Endothelial cell (in vitro differentiated cells): ENCODE data around the gene KMT2C. TPM values are rescaled to one million over a fixed set of nuclear protein-coding genes. Genes with fewer than 3 reads are reported as not detected.

Source experiments
- DNase-seq: peaks from one replicate; pipeline ENCODE4 v3.0.0; 2021; ENCODE audit warnings: low spot score
- H3K27ac Mint-ChIP-seq: one replicate; pipeline ENCODE4 v1.8.0; 2021; ENCODE audit warnings: mixed read lengths, inconsistent platforms; ENCODE audit not compliant: unreplicated experiment
- H3K27me3 Mint-ChIP-seq: one replicate; pipeline ENCODE4 v1.8.0; 2021; ENCODE audit warnings: mild to moderate bottlenecking, moderate library complexity, mixed read lengths, inconsistent platforms; ENCODE audit not compliant: unreplicated experiment
- H3K36me3 Mint-ChIP-seq: one replicate; pipeline ENCODE4 v1.8.0; 2021; ENCODE audit warnings: mild to moderate bottlenecking, low read depth, mixed read lengths, inconsistent platforms; ENCODE audit not compliant: unreplicated experiment
- H3K4me1 Mint-ChIP-seq: one replicate; pipeline ENCODE4 v1.8.0; 2021; ENCODE audit warnings: mild to moderate bottlenecking, mixed read lengths, inconsistent platforms; ENCODE audit not compliant: unreplicated experiment
- H3K4me3 Mint-ChIP-seq: one replicate; pipeline ENCODE4 v1.8.0; 2021; ENCODE audit warnings: mild to moderate bottlenecking, mixed read lengths, inconsistent platforms; ENCODE audit not compliant: unreplicated experiment
- H3K9me3 Mint-ChIP-seq: one replicate; pipeline ENCODE4 v1.8.0; 2021; ENCODE audit warnings: mixed read lengths, inconsistent platforms; ENCODE audit not compliant: unreplicated experiment
- CTCF ChIP-seq: fragments of 200-600 bp; sonication (generic); IDR thresholded peaks from one replicate; pipeline ENCODE4 v1.5.0; 2021; ENCODE audit warnings: antibody characterized with exemption; ENCODE audit not compliant: unreplicated experiment
- total RNA-seq: library from RNA; stranded (reverse); fragmentation: NEBNext Ultra II Directional; extraction: Animal tissue kit (Norgen Biotek cat#: 25700); gene quantifications from one replicate; pipeline ENCODE4 v1.2.1, GENCODE V29; 2021; ENCODE audit not compliant: unreplicated experiment

Gene KMT2C
- total RNA-seq, 1 donor from 2014 or later, result 59.8 TPM

- no peak for TF ChIP-seq CTCF
- peaks cover 5% of the 10 kb centered on the region for H3K4me1 Mint-ChIP-seq
- peaks cover 3% of the 10 kb centered on the region for H3K27me3 Mint-ChIP-seq
- no peak overlapping the region for H3K27ac Mint-ChIP-seq
- peaks cover 35% of the 10 kb centered on the region for H3K36me3 Mint-ChIP-seq
- DNase-seq, result no peak
- H3K9me3 Mint-ChIP-seq, result no peaks in the 10 kb centered on the region
- no peak overlapping the region for H3K4me3 Mint-ChIP-seq
Observed at GRCh38 chr7:152132812-152133211, 303.0 kb downstream of the KMT2C start.

GRCh38 chr7:152131981-152132494 lies 303.8 kb downstream of the KMT2C start:
- no peak for DNase-seq
- Mint-ChIP-seq H3K27me3 (peaks cover 3% of the 10 kb centered on the region), H3K4me3 (no peak overlapping the region), H3K27ac (no peak overlapping the region), H3K9me3 (no peaks in the 10 kb centered on the region), H3K4me1 (peaks cover 5% of the 10 kb centered on the region), H3K36me3 (peaks cover 42% of the 10 kb centered on the region)
- TF ChIP-seq CTCF, result no peak

- Mint-ChIP-seq H3K4me3 (peak overlapping the region; percentile 6), H3K27ac (no peak overlapping the region), H3K27me3 (peaks cover 3% of the 10 kb centered on the region), H3K9me3 (no peaks in the 10 kb centered on the region), H3K4me1 (no peaks in the 10 kb centered on the region), H3K36me3 (peaks cover 48% of the 10 kb centered on the region)
- TF ChIP-seq CTCF, result no peak
- DNase-seq, result no peak
Observed at GRCh38 chr7:152130658-152131590, 304.9 kb downstream of the KMT2C start.

DNA sequence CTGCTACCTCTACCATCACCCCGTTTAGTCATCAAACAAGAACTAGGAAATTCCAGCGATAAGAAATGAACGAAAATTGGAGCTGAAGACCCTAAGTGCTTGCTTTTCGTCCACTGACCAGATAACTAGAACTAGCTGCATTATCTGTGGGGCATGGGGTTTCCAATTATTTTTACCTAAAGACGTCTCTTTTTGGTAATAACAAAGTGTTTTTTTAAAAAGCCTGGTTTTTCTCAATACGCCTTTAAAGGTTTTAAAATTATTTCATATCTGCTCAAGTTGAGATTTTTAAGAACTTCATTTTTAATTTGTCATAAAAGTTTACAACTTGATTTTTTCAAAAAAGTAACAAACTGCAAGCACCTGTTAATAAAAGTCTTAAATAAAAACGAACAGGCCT lies 306.1 kb downstream of the KMT2C start:
- Mint-ChIP-seq H3K9me3 (no peaks in the 10 kb centered on the region), H3K27me3 (peaks cover 3% of the 10 kb centered on the region), H3K27ac (no peak overlapping the region), H3K4me3 (no peak overlapping the region), H3K4me1 (no peaks in the 10 kb centered on the region), H3K36me3 (peaks cover 59% of the 10 kb centered on the region)
- no peak for DNase-seq
- no peak for TF ChIP-seq CTCF
